HG02588 (cell line): ENCODE results near the gene TSPYL2.

ENCODE experiments used
- ATAC-seq: cut with Tn5 transposase; IDR thresholded peaks from one replicate; pipeline ENCODE4 v1.9.1; 2021; ENCODE audit warnings: mild to moderate bottlenecking, moderate library complexity; ENCODE audit not compliant: unreplicated experiment

Gene TSPYL2

DNA sequence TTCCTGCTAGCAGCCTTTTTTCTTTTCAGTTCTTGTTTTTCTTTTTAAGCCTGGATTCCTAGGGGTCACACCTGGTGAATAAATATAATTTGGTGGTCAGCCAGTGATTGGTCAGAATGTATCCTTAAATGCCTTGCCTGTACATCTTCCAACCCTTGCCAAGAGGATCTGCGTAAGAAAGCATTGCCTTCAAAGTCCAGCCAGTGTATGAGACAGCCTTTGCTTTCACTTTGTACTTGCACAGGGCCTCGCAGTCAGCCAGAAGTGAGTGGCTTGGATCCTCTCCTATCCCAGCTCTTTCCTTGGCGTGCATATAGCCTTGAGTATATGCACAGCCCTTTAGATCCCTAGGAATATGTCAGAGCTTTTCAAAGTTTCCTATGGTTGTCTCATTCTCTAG, 33.9 kb downstream of the TSPYL2 start:
- ATAC-seq, result no peak

DNA sequence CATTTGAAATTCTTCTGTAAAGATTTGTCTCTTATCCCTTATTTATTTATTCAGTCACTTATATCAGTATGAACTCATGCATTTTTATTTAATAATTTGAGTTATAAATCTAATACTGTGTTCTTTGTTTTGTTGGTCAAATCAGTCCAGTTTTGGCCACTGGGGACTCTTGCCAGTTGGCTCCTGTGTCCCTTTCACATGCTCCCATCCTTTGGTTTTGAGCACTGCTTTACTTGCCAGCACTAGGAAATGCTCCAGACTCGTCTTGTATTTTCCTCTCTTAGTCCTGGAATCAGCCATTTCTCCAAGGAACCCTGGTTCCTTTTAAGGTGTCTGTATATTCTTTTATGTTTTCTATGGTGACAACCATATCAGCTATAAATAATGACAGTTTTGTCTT, 39.8 kb downstream of the TSPYL2 start:
- ATAC-seq, result no peak

DNA sequence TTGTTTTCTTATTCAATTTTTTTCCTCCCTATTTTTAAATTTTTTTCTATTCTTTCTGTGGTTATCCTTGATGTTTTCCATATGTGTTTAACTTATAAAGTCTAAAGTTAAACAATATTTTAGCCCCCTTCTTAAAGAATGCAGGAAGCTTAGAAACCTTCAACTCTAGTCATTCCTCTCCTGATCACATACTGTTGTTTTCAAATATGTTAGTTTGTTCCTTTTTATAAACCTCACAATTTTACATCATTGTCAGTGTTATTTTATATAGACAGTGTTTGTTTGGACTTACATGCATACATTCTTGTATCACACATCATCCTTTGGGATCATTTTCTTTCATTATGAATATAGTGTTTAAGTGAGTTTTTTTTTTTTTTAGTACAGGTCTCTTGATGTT, 43.3 kb downstream of the TSPYL2 start:
- ATAC-seq, result no peak

DNA sequence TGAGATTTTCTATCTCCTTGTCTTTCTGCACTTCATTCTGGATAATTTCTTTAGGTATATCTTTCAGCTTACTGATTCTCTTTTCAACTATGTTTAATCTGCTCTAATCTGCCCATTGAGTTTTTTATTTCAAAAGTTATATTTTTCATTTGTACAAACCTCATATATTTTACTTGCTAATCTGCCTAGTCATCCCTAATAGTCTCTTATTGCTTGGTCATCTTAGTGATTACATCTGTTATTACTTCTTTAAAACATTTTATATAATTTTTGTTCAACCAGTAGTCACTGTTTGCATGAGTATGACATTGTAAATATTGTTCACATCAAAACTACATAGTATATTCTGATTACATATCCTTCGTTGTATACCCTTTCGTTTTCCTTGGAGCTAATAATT, 44.2 kb downstream of the TSPYL2 start:
- ATAC-seq, result no peak

DNA sequence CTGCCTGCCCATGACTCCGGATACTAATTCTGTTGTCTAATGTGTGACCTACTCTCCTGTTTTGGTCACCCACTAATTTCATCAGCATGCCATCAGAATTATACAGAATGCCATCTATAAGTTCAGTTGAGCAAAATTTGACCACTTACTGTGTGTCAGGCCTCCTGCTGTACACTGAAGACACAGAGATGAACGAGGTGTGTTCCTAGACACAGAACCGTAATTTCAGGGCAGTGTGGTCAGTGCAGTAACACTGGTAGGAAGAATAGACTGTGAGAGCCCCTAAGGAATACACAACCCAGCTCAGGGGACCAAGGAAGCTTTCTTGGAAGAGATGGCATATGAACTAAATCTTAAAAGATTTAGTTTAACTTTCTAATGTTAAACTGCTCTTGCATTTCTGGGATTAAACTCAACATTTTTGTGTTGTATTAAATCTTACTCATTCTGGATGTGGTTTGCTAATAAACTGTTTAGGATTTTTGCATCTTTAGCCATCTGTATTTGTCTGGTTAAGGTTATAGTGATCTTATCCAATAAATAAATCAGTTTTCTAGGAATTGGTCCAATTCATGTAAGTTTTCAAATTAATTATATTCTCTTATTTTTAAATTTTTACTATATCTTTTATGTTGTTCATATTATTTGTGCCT, 46.1 kb downstream of the TSPYL2 start:
- ATAC-seq, result no peak

DNA sequence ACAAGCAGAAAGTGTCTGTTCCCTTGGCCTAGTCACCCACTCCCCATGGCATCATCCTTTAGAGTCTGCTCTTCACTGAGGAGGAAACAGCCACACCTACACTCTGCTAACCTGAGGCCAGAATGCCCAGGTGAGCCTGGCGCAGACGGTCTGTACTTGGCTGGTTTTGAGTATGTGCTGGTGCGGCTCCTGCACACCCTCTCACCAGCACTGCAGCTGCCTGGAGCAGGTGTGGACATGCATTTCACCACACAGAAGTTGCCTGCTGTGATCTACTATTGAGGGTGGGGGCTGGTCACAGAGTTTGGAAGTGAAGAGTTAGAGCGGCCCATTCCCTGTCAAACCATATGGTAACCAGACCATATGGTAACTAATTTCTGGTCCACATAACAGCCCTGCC, 51.2 kb downstream of the TSPYL2 start:
- no peak for ATAC-seq

DNA sequence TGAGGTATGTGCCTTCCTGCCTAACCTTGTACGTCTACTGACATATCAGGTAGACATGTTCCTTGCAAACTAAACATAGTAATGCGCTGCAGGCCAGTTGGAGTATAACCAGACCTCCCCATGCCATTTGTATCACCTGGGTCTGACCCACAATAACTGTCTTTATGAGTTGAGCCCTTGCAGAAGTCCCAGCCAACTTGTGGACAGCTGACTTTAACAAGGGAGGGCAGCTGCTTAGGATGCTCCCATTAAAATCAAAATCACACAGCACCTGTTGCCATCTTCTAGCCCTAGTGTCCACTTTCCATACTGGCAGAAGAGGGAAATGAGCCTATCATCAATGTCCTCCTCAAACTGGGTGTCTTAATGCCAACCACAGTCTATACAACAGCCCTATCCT, 53.4 kb downstream of the TSPYL2 start:
- ATAC-seq, result no peak
